Posterior vena cava (tissue), 2 donors: Measurements from ENCODE around the gene PADI4. TPM values are rescaled to one million over a fixed set of nuclear protein-coding genes. Genes with fewer than 3 reads are reported as not detected.
"Not testable (repeated sequence)": the region's sequence is repeated elsewhere in the genome, so short reads cannot be mapped to it uniquely, and the experiment has no call there.

Source experiments
- DNase-seq: peaks from one replicate; pipeline ENCODE4 v3.0.0-alpha.2; 2020; ENCODE audit warnings: low spot score
- intact Hi-C, 2 donors: fragments of 100-400 bp; cut with DNase I; formaldehyde crosslinking; loops; one replicate each; pipeline versions ENCODE4 v1.14.1 to v1.14.2; 2022 to 2023
- total RNA-seq, 2 donors: library from RNA; stranded (reverse); fragmentation: NEBNext Ultra II Directional; extraction: Animal tissue kit (Norgen Biotek cat#: 25700); gene quantifications; one replicate each; pipeline ENCODE4 v1.2.1, GENCODE V29; 2021
- donor health status: DM: yes; HTN: yes; CAD: no.
- donor health status: DM: yes; HTN: yes; CAD: no.

The PADI4 gene
- total RNA-seq, 2 donors from 2014 or later = 0.48 to 6.3 TPM

- no peak for DNase-seq
- intact Hi-C loops = no loop called here
Observed at GRCh38 chr1:17309426-17310067, 1.6 kb downstream of the PADI4 start.

DNA sequence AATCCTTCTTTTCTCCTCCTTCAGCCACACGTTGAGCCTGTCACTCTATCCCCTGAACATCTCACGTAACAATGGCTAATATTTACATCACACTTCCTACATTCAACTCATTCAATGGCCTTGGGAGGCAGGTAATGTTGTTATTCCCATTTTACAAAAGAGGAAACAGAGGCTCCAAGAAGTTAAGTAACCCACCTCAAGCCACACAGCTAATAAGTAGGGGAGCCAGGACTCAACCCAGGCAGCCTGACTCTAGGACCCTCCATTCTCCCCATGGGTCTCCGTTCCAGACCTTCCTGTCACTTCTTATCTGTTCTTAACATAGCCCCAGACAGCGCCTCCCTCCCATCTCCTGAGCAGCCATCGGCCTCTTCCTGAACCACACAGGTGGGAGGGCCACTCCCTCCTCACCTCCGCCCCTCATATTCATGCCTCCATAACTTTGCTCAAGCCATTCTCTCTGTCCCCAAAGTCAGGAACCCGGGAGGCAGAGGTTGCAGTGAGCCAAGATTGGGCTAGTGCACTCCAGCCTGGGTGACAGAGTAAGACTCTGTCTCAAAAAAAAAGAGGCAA, 2.2 kb downstream of the PADI4 start:
- no peak for DNase-seq
- intact Hi-C loops = no loop called here

- intact Hi-C loops = no loop called here
Observed at GRCh38 chr1:17313530-17314309, 5.7 kb downstream of the PADI4 start.

GRCh38 chr1:17314491-17314971, 6.5 kb downstream of the PADI4 start:
- intact Hi-C loops = no loop called here
- no peak for DNase-seq

More at GRCh38 chr1:17313530-17314309, 5.7 kb downstream of the PADI4 start:
- no peak for DNase-seq

DNA sequence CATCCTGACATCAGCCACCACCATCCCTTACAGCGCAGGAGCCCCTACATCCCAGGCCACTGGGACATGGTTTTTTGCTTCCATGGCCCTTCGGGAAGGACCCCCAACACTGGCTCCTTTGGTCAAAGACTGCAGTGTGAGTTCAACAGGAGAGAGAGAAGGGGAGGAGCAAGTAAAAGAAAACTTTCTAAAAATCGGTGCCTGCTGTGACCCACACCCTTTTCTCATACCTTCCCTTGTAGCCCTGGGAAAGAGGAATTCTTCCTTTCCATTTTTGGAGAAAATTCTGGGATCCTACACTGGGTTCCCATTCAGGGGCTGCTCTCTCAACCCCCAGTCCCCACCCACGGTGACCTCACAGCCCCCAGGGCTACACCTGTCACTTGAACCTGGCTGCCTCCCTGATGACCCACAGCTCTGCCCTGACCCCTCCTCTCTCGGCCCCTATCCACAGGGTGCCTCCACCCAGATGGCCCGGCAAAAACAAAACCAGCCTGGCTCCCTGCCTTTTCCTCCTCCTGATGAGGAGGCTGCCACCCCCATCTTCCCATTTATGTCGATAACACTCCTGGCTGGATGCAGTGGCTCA, 7.6 kb downstream of the PADI4 start:
- intact Hi-C loops = no loop called here
- DNase-seq = peak; percentile 38

DNA sequence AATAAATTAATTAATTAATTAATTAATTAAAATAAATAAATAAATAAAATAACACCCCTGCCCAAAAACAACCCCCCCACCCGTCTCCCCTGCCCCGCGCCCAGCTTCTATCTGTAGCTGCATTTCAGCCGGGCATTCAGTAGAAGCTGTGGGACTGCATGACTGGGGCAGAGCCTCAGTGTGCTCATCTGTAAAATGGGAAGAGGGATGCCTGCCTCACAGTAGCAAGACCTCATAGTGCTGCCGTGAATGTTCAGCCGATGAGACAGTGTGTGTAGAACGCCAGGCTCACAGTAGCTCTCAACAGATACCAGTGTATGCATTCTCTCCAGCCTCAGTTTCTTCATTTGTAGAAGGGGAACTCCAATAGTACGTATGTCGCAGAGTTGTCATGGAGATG, 8.7 kb downstream of the PADI4 start:
- peak; percentile 19 for DNase-seq
- intact Hi-C loops = no loop called here

GRCh38 chr1:17318262-17318661, 10.3 kb downstream of the PADI4 start:
- intact Hi-C loops = no loop called here
- no peak for DNase-seq

GRCh38 chr1:17319561-17320350, 11.8 kb downstream of the PADI4 start:
- intact Hi-C loops = no loop called here
- DNase-seq = peak; percentile 17

DNA sequence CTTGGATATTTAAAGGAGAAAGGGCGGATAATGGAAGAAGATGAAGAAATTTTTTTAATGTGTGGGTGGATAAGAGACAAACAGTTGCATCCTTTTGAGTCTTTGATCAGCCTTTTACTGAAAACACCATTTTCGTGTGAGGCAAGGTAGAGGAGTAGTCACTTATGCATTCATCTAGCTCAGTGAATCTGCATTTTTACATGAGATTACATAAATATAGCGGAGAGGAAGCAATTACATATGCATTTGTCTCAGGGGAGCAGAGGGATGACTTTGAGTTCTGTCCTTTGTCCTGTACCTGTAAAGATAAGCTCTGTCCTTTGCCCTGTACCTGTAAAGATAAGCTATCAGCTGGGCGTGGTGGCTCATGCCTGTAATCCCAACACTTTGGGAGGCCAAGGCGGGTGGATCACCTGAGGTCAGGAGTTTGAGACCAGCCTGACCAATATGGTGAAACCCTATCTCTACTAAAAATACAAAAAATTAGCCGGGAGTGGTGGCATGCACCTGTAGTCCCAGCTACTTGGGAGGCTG, 13.9 kb downstream of the PADI4 start:
- intact Hi-C loops = not testable (repeated sequence)
- DNase-seq = peak; percentile 13

DNA sequence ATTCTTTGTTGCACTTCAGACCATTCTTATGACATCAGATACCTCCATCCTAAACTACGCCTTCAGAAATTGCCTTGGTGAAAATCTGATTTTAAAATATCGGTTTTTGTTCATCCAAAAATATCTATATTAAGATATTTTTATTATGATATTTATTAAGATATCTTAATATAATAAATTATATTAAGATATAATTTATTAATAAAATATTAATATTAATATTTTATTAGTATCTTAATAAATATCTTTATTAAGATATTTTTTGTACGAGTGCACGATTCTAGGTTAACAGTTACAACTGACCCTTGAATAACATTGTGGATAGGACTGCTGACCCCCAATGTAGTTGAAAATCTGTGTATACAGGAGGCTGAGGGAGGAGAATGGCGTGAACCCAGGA, 20.9 kb downstream of the PADI4 start:
- intact Hi-C loops = no loop called here
- no peak for DNase-seq

DNA sequence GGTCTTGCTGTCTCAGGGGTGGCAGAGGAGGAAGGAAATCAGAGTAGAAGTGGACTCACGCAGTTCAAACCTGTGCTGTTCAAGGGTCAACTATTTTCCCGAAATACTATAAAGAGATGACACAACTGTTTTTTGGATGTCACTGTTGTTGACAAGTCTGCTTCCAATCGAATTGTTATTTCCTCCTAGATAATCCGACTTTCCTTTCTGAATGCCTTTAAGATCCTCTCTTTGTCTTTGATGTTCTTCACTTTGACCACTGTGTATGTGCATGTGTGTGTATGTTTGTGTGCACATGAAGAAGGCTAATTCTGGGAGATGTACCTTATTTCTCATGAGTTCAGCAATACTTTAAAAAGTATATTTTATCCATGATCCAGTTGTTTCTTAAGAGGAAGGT, 21.6 kb downstream of the PADI4 start:
- intact Hi-C loops = no loop called here

DNA sequence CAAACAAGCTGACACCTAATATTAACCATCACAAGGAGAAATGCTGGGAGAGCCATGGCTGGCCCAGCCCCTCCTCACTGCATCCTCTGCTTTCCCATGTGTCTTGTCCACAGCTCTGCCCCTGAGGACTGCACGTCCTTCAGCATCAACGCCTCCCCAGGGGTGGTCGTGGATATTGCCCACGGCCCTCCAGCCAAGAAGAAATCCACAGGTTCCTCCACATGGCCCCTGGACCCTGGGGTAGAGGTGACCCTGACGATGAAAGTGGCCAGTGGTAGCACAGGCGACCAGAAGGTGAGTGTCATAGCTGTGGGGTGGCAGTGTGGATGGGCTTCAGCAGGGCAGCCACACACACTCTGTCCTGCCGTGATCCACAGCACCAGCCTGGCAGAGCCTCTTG, 22.9 kb downstream of the PADI4 start:
- intact Hi-C loops = no loop called here
- no peak for DNase-seq

More for the DNA sequence above, 21.6 kb downstream of the PADI4 start:
- DNase-seq = no peak

- DNase-seq = no peak
- intact Hi-C loops = no loop called here
Observed at GRCh38 chr1:17333081-17333480, 25.1 kb downstream of the PADI4 start.

DNA sequence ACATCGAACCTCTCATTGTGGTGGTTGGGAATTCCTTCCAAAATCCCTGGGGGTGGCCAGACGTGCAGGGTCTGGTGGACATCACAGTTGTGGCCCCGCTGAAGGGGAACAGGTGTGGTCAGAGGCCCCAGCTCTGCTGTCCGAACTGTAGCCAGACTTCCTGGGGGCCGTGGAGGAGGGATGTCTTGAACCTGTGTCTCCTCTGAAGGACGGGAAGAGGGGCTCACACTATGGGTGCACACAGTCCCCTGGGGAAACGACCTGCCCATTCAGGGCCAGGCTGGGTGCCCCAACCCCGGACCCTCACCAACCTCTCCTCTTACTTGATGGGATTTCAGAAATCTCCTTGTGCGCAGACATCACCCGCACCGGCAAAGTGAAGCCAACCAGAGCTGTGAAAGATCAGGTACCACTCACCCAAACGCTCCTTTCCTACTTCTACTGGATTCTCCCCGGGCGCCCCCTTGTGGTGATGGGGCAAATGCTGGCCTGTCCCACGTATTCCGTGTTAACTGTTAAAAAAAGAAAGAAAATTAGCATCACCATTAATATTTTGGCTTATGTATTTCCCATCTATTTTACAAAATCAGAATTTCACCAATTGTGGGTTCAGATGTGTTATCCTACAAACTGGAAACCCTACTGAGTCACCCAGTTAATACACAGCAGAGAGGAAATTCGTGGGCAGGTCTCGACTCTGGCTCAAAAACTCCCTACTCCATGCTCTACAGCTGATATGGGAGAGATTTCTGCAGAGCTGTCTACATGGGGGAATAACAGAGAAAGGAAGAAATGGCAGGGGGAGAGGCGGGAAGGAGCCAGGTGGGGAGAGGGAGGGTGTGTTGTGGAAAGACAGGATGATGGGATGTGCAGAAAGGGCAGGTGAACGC, 28.1 kb downstream of the PADI4 start:
- DNase-seq = peak; percentile 87
- intact Hi-C loops = no loop called here

DNA sequence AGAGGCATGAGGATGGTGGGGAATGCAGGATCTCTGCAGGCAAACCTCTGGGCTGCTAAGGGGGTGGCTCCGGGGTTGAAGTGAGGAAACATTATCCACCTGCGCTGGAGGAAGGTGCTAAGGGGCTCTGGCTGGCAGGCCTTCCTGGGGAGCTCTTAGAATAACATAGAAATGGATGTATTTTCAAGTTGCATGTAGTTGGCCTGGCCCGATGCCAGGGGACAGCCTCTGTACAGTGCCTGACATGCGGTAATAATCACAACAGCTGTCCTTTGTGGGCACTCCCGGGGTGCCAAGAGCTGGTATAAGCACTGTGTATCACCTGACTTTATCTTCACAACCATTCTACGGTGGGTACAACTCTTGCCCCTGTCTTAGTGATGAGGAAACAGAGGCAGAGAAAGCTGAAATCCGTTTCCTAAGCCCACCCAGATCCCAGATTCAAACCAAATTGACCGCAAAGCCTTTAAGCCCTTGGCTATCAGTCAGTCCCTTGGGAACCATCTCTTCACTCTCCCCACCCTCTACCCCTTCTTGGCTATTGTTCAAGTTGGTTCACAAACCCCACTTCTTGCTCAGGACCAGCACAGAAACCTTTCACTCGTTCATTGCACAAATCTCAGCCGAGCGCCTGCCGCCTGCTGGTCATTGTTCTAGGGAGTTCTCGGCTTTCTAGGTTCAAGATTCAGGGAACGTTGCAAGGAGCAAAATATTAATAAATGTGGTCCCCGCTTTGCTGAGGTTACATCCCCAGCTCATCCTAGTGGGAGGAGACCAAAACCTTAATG, 30.9 kb downstream of the PADI4 start:
- no peak for DNase-seq
- intact Hi-C loops = no loop called here

DNA sequence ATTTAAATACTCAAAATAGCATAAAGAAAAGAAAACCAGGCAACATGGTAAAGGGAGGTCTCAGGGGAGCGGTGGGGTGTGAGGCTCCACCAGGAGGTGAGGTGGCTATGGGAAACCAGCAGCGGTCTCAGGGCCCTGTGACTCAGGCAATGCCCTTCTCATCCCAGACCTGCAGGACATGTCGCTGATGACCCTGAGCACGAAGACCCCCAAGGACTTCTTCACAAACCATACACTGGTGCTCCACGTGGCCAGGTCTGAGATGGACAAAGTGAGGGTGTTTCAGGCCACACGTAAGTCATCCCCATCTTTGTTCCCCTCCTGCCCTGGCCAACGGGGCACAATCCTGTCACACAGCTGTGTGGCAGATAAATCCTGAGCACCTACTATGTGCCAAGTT, 31.5 kb downstream of the PADI4 start:
- intact Hi-C loops = no loop called here
- DNase-seq = peak; percentile 58

- peak; percentile 46 for DNase-seq
- intact Hi-C loops = no loop called here
Observed at GRCh38 chr1:17340358-17340757, 32.4 kb downstream of the PADI4 start.
